ENCODE data around the gene ASCL3.
"Not testable (repeated sequence)": the region's sequence is repeated elsewhere in the genome, so short reads cannot be mapped to it uniquely, and the experiment has no call there.

ASCL3 gene

DNA sequence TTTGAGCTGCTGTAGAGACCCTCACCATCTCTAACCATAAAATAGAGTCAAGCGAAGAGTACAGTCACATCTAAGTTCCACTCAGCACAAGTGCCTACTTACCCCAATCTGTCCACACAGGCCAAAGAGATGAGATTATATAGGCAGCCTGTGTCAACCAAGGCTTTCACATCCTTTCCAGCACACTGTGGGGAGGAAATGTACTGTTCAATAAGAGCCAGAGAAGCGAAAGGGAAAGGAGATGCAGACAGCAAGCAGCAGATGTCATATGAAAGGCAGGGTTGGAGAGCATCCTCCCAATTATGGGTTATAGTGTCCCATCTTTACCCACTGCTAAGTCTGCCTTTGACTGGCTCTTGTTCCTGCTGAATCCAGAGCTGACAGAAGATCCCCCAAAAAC, 44.6 kb upstream of the ASCL3 start:
- TF ChIP-seq GABPA (IDR thresholded peaks at IDR 0.05; ENCODE audit: low read depth): no peak
- TF ChIP-seq, protein P1, sequence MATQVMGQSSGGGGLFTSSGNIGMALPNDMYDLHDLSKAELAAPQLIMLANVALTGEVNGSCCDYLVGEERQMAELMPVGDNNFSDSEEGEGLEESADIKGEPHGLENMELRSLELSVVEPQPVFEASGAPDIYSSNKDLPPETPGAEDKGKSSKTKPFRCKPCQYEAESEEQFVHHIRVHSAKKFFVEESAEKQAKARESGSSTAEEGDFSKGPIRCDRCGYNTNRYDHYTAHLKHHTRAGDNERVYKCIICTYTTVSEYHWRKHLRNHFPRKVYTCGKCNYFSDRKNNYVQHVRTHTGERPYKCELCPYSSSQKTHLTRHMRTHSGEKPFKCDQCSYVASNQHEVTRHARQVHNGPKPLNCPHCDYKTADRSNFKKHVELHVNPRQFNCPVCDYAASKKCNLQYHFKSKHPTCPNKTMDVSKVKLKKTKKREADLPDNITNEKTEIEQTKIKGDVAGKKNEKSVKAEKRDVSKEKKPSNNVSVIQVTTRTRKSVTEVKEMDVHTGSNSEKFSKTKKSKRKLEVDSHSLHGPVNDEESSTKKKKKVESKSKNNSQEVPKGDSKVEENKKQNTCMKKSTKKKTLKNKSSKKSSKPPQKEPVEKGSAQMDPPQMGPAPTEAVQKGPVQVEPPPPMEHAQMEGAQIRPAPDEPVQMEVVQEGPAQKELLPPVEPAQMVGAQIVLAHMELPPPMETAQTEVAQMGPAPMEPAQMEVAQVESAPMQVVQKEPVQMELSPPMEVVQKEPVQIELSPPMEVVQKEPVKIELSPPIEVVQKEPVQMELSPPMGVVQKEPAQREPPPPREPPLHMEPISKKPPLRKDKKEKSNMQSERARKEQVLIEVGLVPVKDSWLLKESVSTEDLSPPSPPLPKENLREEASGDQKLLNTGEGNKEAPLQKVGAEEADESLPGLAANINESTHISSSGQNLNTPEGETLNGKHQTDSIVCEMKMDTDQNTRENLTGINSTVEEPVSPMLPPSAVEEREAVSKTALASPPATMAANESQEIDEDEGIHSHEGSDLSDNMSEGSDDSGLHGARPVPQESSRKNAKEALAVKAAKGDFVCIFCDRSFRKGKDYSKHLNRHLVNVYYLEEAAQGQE (IDR thresholded peaks at IDR 0.05; ENCODE audit: insufficient replicate concordance, low read depth): no peak
- DNase-seq (ENCODE audit: low read depth in 1 of 2, low spot score in 1 of 2): no peak
- Histone ChIP-seq H3K27me3 (ENCODE audit: insufficient read depth, poor library complexity, severe bottlenecking) (no peaks in the 10 kb centered on the region), H3K4me3 (replicated peaks; ENCODE audit: insufficient read depth, low read length) (no peak overlapping the region), H3K27ac (replicated peaks) (no peak overlapping the region)

DNA sequence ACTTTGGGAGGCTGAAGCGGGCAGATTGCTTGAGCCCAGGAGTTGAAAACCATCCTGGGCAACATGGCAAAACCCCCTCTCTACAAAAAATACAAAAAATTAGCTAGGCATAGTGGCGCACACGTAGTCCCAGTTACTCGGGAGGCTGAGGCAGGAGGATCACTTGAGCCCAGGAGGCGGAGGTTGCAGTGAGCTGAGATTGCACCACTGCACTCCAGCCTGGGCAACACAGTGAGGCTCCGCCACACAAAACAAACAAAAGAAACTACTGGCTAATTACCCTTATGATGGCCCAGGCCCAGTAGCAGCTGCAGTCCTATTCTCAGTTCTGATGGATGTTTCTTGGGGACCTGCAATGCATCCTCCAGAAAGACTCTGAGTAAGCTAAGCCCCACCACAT, 44.0 kb upstream of the ASCL3 start:
- H3K4me3 ChIP-seq (replicated peaks; ENCODE audit: insufficient read depth, low read length); H3K27me3 ChIP-seq (ENCODE audit: insufficient read depth, poor library complexity, severe bottlenecking); H3K27ac ChIP-seq (replicated peaks); DNase-seq (ENCODE audit: low read depth in 1 of 2, low spot score in 1 of 2): not testable (repeated sequence)

DNA sequence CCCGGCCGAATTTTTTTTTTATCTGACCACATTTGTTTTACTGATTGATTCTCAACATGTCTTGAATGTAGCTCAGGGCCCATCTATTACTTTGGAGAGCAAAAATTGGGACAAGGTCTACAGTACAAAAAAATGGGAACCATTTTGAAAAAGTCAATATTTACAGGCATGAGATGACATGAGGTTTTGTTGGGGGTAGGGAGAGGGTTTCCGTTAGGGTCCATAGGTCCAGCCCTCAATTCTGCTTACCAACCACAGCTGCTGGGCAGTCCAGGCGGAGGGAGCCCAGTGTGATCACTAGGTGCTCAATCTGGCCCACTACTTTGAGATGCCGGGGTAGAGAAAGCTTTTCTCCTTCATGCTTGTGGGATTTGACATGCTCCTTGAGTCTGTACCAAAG, 42.6 kb upstream of the ASCL3 start:
- H3K4me3 ChIP-seq (replicated peaks; ENCODE audit: insufficient read depth, low read length): no peak overlapping the region
- TF ChIP-seq, protein P2, sequence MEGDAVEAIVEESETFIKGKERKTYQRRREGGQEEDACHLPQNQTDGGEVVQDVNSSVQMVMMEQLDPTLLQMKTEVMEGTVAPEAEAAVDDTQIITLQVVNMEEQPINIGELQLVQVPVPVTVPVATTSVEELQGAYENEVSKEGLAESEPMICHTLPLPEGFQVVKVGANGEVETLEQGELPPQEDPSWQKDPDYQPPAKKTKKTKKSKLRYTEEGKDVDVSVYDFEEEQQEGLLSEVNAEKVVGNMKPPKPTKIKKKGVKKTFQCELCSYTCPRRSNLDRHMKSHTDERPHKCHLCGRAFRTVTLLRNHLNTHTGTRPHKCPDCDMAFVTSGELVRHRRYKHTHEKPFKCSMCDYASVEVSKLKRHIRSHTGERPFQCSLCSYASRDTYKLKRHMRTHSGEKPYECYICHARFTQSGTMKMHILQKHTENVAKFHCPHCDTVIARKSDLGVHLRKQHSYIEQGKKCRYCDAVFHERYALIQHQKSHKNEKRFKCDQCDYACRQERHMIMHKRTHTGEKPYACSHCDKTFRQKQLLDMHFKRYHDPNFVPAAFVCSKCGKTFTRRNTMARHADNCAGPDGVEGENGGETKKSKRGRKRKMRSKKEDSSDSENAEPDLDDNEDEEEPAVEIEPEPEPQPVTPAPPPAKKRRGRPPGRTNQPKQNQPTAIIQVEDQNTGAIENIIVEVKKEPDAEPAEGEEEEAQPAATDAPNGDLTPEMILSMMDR (IDR thresholded peaks at IDR 0.05; ENCODE audit: insufficient read depth, low read length): no peak
- TF ChIP-seq, protein P1 (IDR thresholded peaks at IDR 0.05; ENCODE audit: insufficient replicate concordance, low read depth): no peak
- TF ChIP-seq SPI1 (IDR thresholded peaks at IDR 0.05; ENCODE audit: borderline replicate concordance, low read depth) (no peak), GABPA (IDR thresholded peaks at IDR 0.05; ENCODE audit: low read depth) (no peak), POLR2AphosphoS5 (IDR thresholded peaks at IDR 0.05; ENCODE audit: low read depth) (no peak)
- no peak for DNase-seq (ENCODE audit: low read depth in 1 of 2, low spot score in 1 of 2)
- no peak overlapping the region for H3K27ac ChIP-seq (replicated peaks)
- no peaks in the 10 kb centered on the region for H3K27me3 ChIP-seq (ENCODE audit: insufficient read depth, poor library complexity, severe bottlenecking)

DNA sequence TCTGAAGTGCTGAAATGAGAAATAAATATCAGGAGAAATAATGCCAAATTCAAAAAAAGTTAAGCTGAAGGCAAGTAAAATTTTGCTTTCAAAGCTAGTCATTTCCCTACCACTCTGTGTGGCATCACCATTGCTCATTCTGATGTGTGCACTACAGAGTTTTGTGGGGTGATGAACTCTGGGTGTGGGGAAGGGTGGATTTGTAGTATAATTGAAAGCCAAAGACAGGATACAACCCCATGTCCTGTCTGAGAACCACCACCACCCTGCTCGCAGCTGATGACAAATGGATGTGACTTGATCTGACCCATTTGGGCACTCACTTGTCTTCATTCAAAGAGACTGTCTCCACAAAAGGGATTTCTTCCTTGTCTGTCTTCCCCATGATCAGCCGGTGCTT, 40.7 kb upstream of the ASCL3 start:
- no peak overlapping the region for H3K27ac ChIP-seq (replicated peaks)
- H3K27me3 ChIP-seq (ENCODE audit: insufficient read depth, poor library complexity, severe bottlenecking): no peaks in the 10 kb centered on the region
- TF ChIP-seq, protein P2 (IDR thresholded peaks at IDR 0.05; ENCODE audit: insufficient read depth, low read length): no peak
- no peak for TF ChIP-seq POLR2AphosphoS5 (IDR thresholded peaks at IDR 0.05; ENCODE audit: low read depth)
- TF ChIP-seq SPI1 (IDR thresholded peaks at IDR 0.05; ENCODE audit: borderline replicate concordance, low read depth): no peak
- TF ChIP-seq, protein P1 (IDR thresholded peaks at IDR 0.05; ENCODE audit: insufficient replicate concordance, low read depth): no peak
- TF ChIP-seq GABPA (IDR thresholded peaks at IDR 0.05; ENCODE audit: low read depth): no peak
- no peak for DNase-seq (ENCODE audit: low read depth in 1 of 2, low spot score in 1 of 2)
- H3K4me3 ChIP-seq (replicated peaks; ENCODE audit: insufficient read depth, low read length): no peak overlapping the region
